HG03558 (cell line): Measurements from ENCODE around the gene NUDT21.
A peak's percentile ranks its signal among the peaks of the same experiment; 100 is the strongest.
"Not testable (repeated sequence)": the region's sequence is repeated elsewhere in the genome, so short reads cannot be mapped to it uniquely, and the experiment has no call there.

Experiments
- ATAC-seq: cut with Tn5 transposase; IDR thresholded peaks from one replicate; pipeline ENCODE4 v1.9.1; 2021; ENCODE audit warnings: moderate number of reproducible peaks; ENCODE audit not compliant: unreplicated experiment; ENCODE audit errors: extremely low read depth

The NUDT21 gene

GRCh38 chr16:56450986-56451752, at the start of gene NUDT21, which contains the start of gene OGFOD1:
TSS of gene NUDT21 (minus strand) at chr16:56451332. CDS start at chr16:56451202, 130 bp downstream.
TSS of gene OGFOD1 (plus strand) at chr16:56451554. CDS start at chr16:56451613, 59 bp downstream.
- peak; percentile 94 for ATAC-seq

- no peak for ATAC-seq
These were observed 42.7 kb upstream of the NUDT21 start for GRCh38 chr16:56493815-56494214.

GRCh38 chr16:56493126-56493525, 42.0 kb upstream of the NUDT21 start:
- ATAC-seq: no peak

- no peak for ATAC-seq
These were observed 40.6 kb upstream of the NUDT21 start for GRCh38 chr16:56491657-56492261.

GRCh38 chr16:56488868-56489267, 37.7 kb upstream of the NUDT21 start:
- ATAC-seq: not testable (repeated sequence)

- no peak for ATAC-seq
These were observed 36.9 kb upstream of the NUDT21 start for GRCh38 chr16:56488035-56488434.

- no peak for ATAC-seq
These were observed 32.3 kb upstream of the NUDT21 start for GRCh38 chr16:56483394-56483793.

GRCh38 chr16:56482683-56483236, 31.6 kb upstream of the NUDT21 start:
- no peak for ATAC-seq

- no peak for ATAC-seq
These were observed 30.5 kb upstream of the NUDT21 start for GRCh38 chr16:56481468-56482122.

GRCh38 chr16:56480776-56481467, 29.8 kb upstream of the NUDT21 start:
- no peak for ATAC-seq

- ATAC-seq: no peak
These were observed 28.3 kb upstream of the NUDT21 start for GRCh38 chr16:56479469-56479868.

GRCh38 chr16:56478281-56479049, 27.3 kb upstream of the NUDT21 start:
- ATAC-seq: no peak

GRCh38 chr16:56477096-56477878, 26.2 kb upstream of the NUDT21 start:
- ATAC-seq: no peak

- no peak for ATAC-seq
These were observed 24.1 kb upstream of the NUDT21 start for GRCh38 chr16:56475201-56475600.

GRCh38 chr16:56470666-56471065, 19.5 kb upstream of the NUDT21 start:
- no peak for ATAC-seq

GRCh38 chr16:56470232-56470631, 19.1 kb upstream of the NUDT21 start:
- ATAC-seq: no peak

GRCh38 chr16:56469748-56470147, 18.6 kb upstream of the NUDT21 start:
- ATAC-seq: no peak

- ATAC-seq: no peak
These were observed 17.7 kb upstream of the NUDT21 start for GRCh38 chr16:56468800-56469199.

GRCh38 chr16:56466344-56466743, 15.2 kb upstream of the NUDT21 start:
- ATAC-seq: no peak
